ENCODE results near the gene CZIB. TPM values are rescaled to one million over a fixed set of nuclear protein-coding genes. Genes with fewer than 3 reads are reported as not detected.

Gene CZIB
- total and polyA plus RNA-seq, 2 of the 8 experiments (the other 6 are each of a cell fraction or from before 2014, with no cell fraction given): 46.5 to 48.0 TPM

DNA sequence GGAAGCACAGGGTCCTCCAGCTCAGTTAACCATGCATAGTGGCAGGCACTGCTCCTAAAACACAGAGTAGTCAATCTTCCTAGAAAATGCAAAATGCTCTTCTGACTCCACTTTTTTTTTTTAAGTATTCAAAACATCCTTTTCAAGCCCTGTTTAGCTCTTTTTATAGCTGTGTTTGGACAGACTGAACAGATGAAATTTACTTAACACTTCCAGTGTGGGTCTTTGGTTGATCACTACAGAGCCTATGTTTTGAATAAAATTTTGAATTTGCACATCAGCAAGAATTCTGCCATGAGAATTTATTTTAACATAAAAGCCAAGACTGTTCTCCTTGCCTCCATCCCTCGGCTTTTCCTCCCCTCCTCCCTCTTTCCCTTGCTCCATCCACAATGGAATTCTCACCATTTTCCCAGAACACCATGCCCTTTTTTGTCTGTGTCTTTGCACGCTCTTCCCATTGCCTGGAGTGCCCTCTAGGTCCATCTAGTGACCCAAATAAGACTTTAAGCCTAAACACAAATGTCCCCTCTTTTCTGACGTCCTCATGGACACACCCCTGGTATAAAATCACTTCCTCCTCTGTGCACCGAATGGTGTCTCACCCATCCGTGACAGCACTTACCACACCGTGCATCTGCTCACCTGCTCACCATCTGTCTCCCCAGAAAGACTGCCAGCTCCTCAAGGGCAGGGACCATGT, 47.9 kb downstream of the CZIB start:
- H3K18ac ChIP-seq (ENCODE audit: extremely low read depth, low read length): no peak overlapping the region
- H3K27ac ChIP-seq (ENCODE audit: low read depth, low read length): no peak overlapping the region
- H2BK12ac ChIP-seq (ENCODE audit: low read depth, low read length): peak overlapping the region; percentile 10; the same call in 1 of the 2 replicates
- no peak overlapping the region; the same call in 1 of the 2 replicates for H2BK15ac ChIP-seq (ENCODE audit: low read length)
- WGBS, 2 experiments (ENCODE audit: extremely low coverage in 1 of 2, insufficient coverage in 1 of 2, insufficient read length in 1 of 2, insufficient replicate concordance in 2 of 2, low coverage in 1 of 2, low lambda C conversion rate in 2 of 2, missing lambda C conversion rate in 1 of 2): 60% methylated on average over 6 of the region's 6 CpGs; no CpG with 5 or more reads in 1 of the 2 experiments
- H4K8ac ChIP-seq (ENCODE audit: extremely low read depth, insufficient read depth, low read length): no peak overlapping the region
- no peak overlapping the region for H3K56ac ChIP-seq (replicated peaks; ENCODE audit: insufficient read length, low read depth, low read length)
- DNase-seq (ENCODE audit: low read depth in 1 of 2, low spot score in 2 of 2) (no peak), FAIRE-seq (no peak)
- no peak overlapping the region for H3K9ac ChIP-seq (replicated peaks in 1 of 4; ENCODE audit: extremely low read depth in 1 of 4, low read depth in 3 of 4, low read length in 3 of 4)
- H3K4me3 ChIP-seq (ENCODE audit: extremely low read depth in 1 of 4, insufficient read depth in 2 of 4, low read depth in 3 of 4, low read length in 4 of 4): no peak overlapping the region
- H3K4me1 ChIP-seq (replicated peaks in 1 of 4; ENCODE audit: control insufficient read depth in 3 of 4, insufficient read depth in 4 of 4, low read length in 3 of 4): peaks cover 0 to 5% (median 1%) of the 10 kb centered on the region in 4 experiments; a peak in 4 of 7 replicates
- no peaks in the 10 kb centered on the region for H3K9me3 ChIP-seq (ENCODE audit: insufficient read depth in 2 of 2, low read depth in 1 of 2, low read length in 1 of 2)
- peak overlapping the region; percentile 34; the same call in 1 of the 2 replicates for H2AFZ ChIP-seq (ENCODE audit: low read length)
- no peaks in the 10 kb centered on the region for H4K20me1 ChIP-seq (replicated peaks in 1 of 2; ENCODE audit: control insufficient read depth in 1 of 2, insufficient read depth in 2 of 2, low read length in 2 of 2)
- peaks cover 2% of the 10 kb centered on the region; the same call in 1 of the 2 replicates for H3K23me2 ChIP-seq (ENCODE audit: low read depth, low read length)
- 0 out of 2 replicates have a peak overlapping the region, but pooled peaks have one; percentile 23 for H2BK20ac ChIP-seq (ENCODE audit: low read length)
- ChIA-PET POLR2A (ENCODE audit: partially characterized antibody) (interaction anchor here (1.1 kb wide), 1 partner anchor 35 kb away, joined by 3 read pairs; no protein-coding TSS in a partner anchor), CTCF (ENCODE audit: partially characterized antibody) (interaction anchor here (0.8 to 7.6 kb wide), 13 partner anchors 9 to 271 kb away, joined by 3 to 51 read pairs (median 3); partner anchors contain the start of gene SLC1A7)
- 0 out of 2 replicates have a peak overlapping the region, but pooled peaks have one; percentile 1 for H2BK5ac ChIP-seq (ENCODE audit: low read depth, low read length)
- H3K14ac ChIP-seq (ENCODE audit: insufficient read length): no peak overlapping the region
- TF ChIP-seq TAF7 (optimal IDR thresholded peaks at IDR 0.05; ENCODE audit: borderline replicate concordance, low read depth, low read length) (no peak), RAD21 (IDR thresholded peaks at IDR 0.05 in 1 of 2, conservative IDR thresholded peaks at IDR 0.05 in 1 of 2; ENCODE audit: low read depth in 2 of 2, low read length in 2 of 2) (peak; percentile 37 to 43)
- TF ChIP-seq, protein P1, sequence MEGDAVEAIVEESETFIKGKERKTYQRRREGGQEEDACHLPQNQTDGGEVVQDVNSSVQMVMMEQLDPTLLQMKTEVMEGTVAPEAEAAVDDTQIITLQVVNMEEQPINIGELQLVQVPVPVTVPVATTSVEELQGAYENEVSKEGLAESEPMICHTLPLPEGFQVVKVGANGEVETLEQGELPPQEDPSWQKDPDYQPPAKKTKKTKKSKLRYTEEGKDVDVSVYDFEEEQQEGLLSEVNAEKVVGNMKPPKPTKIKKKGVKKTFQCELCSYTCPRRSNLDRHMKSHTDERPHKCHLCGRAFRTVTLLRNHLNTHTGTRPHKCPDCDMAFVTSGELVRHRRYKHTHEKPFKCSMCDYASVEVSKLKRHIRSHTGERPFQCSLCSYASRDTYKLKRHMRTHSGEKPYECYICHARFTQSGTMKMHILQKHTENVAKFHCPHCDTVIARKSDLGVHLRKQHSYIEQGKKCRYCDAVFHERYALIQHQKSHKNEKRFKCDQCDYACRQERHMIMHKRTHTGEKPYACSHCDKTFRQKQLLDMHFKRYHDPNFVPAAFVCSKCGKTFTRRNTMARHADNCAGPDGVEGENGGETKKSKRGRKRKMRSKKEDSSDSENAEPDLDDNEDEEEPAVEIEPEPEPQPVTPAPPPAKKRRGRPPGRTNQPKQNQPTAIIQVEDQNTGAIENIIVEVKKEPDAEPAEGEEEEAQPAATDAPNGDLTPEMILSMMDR (IDR thresholded peaks at IDR 0.05; ENCODE audit: control extremely low read depth in 1 of 3, insufficient read depth in 1 of 3, low read depth in 1 of 3, low read length in 3 of 3): peak in 2 of 3 experiments; percentile 27 to 37; a peak in 2 of 4 replicates
- H3K4ac ChIP-seq (replicated peaks; ENCODE audit: insufficient read length, low read depth, low read length): no peak overlapping the region
- no peak overlapping the region for H2AK5ac ChIP-seq (ENCODE audit: low read depth, low read length)
- H3K79me2 ChIP-seq (ENCODE audit: control insufficient read depth in 1 of 2, insufficient read depth in 2 of 2, low read length in 2 of 2): no peaks in the 10 kb centered on the region
- H3K27me3 ChIP-seq (replicated peaks in 1 of 4; ENCODE audit: control insufficient read depth in 3 of 4, extremely low read depth in 1 of 4, insufficient read depth in 3 of 4, low read length in 3 of 4): no peaks in the 10 kb centered on the region; a peak in 1 of 7 replicates
- peak overlapping the region; percentile 18 for H4K5ac ChIP-seq (ENCODE audit: insufficient read length, low read depth, low read length)
- H3K36me3 ChIP-seq (ENCODE audit: control insufficient read depth in 2 of 4, insufficient read depth in 4 of 4, low read length in 3 of 4): no peaks in the 10 kb centered on the region
- no peak overlapping the region for H3K23ac ChIP-seq (ENCODE audit: insufficient read length)
- H3K79me1 ChIP-seq (ENCODE audit: low read depth, low read length): no peaks in the 10 kb centered on the region
- 0 out of 4 replicates have a peak overlapping the region, but pooled peaks of 1 of the 2 experiments have one; percentile 11 for H3K4me2 ChIP-seq (ENCODE audit: insufficient read depth in 1 of 2, low read depth in 2 of 2, low read length in 2 of 2)
- H4K91ac ChIP-seq (replicated peaks; ENCODE audit: insufficient read length, low read length): no peak overlapping the region
- H2BK120ac ChIP-seq (replicated peaks; ENCODE audit: low read depth, low read length): no peak overlapping the region
